ENCODE results near the gene CCNG2. TPM values are rescaled to one million over a fixed set of nuclear protein-coding genes. Genes with fewer than 3 reads are reported as not detected.

Gene CCNG2
- total RNA-seq, 1 experiment from 2014 or later, result 10.6 TPM

GRCh38 chr4:77178560-77178959 lies 21.6 kb downstream of the CCNG2 start:
- H2BK5ac ChIP-seq (ENCODE audit: insufficient read length, low read length), result no peak overlapping the region
- Mint-ChIP-seq H3K27ac (peak overlapping the region in 2 of 3 experiments; percentile 81 to 85; a peak in 3 of 7 replicates), H3K4me3 (peak overlapping the region; percentile 9 to 25; a peak in 2 of 5 replicates), H3K27me3 (ENCODE audit: low read depth) (peaks cover 71% of the 10 kb centered on the region), H3K9me3 (no peaks in the 10 kb centered on the region), H3K36me3 (ENCODE audit: insufficient read depth in 1 of 3, low read depth in 3 of 3) (no peaks in the 10 kb centered on the region), H3K4me1 (peaks cover 41 to 59% of the 10 kb centered on the region in 2 experiments)
- H3K14ac ChIP-seq (ENCODE audit: insufficient read depth, low read length), result no peak overlapping the region
- no peak overlapping the region for H2BK15ac ChIP-seq (ENCODE audit: low read depth, low read length)
- DNase-seq, result no peak
- H3K4me1 ChIP-seq (ENCODE audit: insufficient read depth, low read length), result no peaks in the 10 kb centered on the region
- H3T11ph ChIP-seq (ENCODE audit: low read length), result no peak overlapping the region
- no peak overlapping the region for H3K56ac ChIP-seq (ENCODE audit: insufficient read length, low read depth, low read length)
- H2AFZ ChIP-seq (ENCODE audit: low read length), result no peak overlapping the region
- no CpG with 5 or more reads among the region's 2 CpGs for WGBS (ENCODE audit: extremely low coverage, insufficient read length, low lambda C conversion rate)
- no peak overlapping the region for H3K4me2 ChIP-seq (ENCODE audit: insufficient read depth, insufficient read length, low read length)
- H4K5ac ChIP-seq (ENCODE audit: insufficient read length, low read depth, low read length), result no peak overlapping the region
- H3K4ac ChIP-seq (ENCODE audit: low read depth, low read length), result no peak overlapping the region
- no peak overlapping the region for H3K18ac ChIP-seq (ENCODE audit: insufficient read length, low read depth, low read length)
- H3K23me2 ChIP-seq (ENCODE audit: insufficient read length, low read depth, low read length, poor library complexity, severe bottlenecking), result no peaks in the 10 kb centered on the region
- H2BK120ac ChIP-seq (ENCODE audit: low read depth, low read length, poor library complexity, severe bottlenecking), result no peak overlapping the region
- H3K9me3 ChIP-seq (ENCODE audit: control insufficient read depth, low read depth, low read length), result no peaks in the 10 kb centered on the region
- TF ChIP-seq CTCF (conservative IDR thresholded peaks at IDR 0.05), result no peak
- no peak overlapping the region for H3K23ac ChIP-seq (ENCODE audit: insufficient read length, low read depth, low read length)
- no peak overlapping the region for H3K27ac ChIP-seq (ENCODE audit: insufficient read length, low read depth, low read length)
- no peak overlapping the region for H4K91ac ChIP-seq (ENCODE audit: insufficient read length, low read depth, low read length)
- H3K27me3 ChIP-seq (ENCODE audit: insufficient read depth, low read length), result peaks cover 10% of the 10 kb centered on the region; the same call in 1 of the 2 replicates
- H2BK20ac ChIP-seq (ENCODE audit: low read depth, low read length, poor library complexity, severe bottlenecking), result no peak overlapping the region
- H2BK12ac ChIP-seq (ENCODE audit: insufficient read length, low read depth, low read length), result no peak overlapping the region
- H4K20me1 ChIP-seq (ENCODE audit: control insufficient read depth, insufficient read depth, insufficient read length), result no peaks in the 10 kb centered on the region
- no peak overlapping the region for H3K9ac ChIP-seq (ENCODE audit: extremely low read depth, insufficient read length, low read length)
- H3K79me1 ChIP-seq (ENCODE audit: insufficient read depth, low read depth, low read length, poor library complexity, severe bottlenecking), result no peaks in the 10 kb centered on the region
- H3K79me2 ChIP-seq (ENCODE audit: insufficient read depth, low read length), result no peaks in the 10 kb centered on the region
- H2AK5ac ChIP-seq (ENCODE audit: insufficient read length, low read length), result no peak overlapping the region
- H4K8ac ChIP-seq (replicated peaks; ENCODE audit: insufficient read length, low read depth, low read length), result no peak overlapping the region

Measured in H9 (cell line).